Kidney epithelial cell (primary cell): ENCODE measurements around the gene TPO. TPM values are rescaled to one million over a fixed set of nuclear protein-coding genes. Genes with fewer than 3 reads are reported as not detected.

Experiments
- DNase-seq: peaks from one replicate; pipeline ENCODE4 v3.0.0-alpha.2; 2010; ENCODE audit warnings: low read depth
- H3K27me3 ChIP-seq: 2 replicates; pipeline ENCODE4 v1.6.0; 2011; ENCODE audit warnings: low read length; ENCODE audit not compliant: control insufficient read depth, insufficient read depth
- H3K36me3 ChIP-seq: 2 replicates; pipeline ENCODE4 v1.5.1; 2011; ENCODE audit warnings: low read length; ENCODE audit not compliant: control insufficient read depth, insufficient read depth
- H3K4me3 ChIP-seq: 2 replicates; pipeline ENCODE4 v1.5.1; 2011; ENCODE audit warnings: low read depth, mild to moderate bottlenecking, control low read depth, low read length
- total RNA-seq: library from RNA; depleted of rRNA; stranded (reverse); fragments of >200 nt; gene quantifications from 2 replicates; pipeline ENCODE4 v1.2.3, GENCODE V29; 2015
- TF ChIP-seq, protein P1 (sequence below): IDR thresholded peaks from 2 replicates; pipeline ENCODE4 v1.5.1; 2011; ENCODE audit warnings: mild to moderate bottlenecking, moderate library complexity, low read length, control low read depth, inconsistent platforms; ENCODE audit not compliant: insufficient read depth, poor library complexity, severe bottlenecking

The TPO gene
- total RNA-seq, 1 donor from 2014 or later, result not detected

DNA sequence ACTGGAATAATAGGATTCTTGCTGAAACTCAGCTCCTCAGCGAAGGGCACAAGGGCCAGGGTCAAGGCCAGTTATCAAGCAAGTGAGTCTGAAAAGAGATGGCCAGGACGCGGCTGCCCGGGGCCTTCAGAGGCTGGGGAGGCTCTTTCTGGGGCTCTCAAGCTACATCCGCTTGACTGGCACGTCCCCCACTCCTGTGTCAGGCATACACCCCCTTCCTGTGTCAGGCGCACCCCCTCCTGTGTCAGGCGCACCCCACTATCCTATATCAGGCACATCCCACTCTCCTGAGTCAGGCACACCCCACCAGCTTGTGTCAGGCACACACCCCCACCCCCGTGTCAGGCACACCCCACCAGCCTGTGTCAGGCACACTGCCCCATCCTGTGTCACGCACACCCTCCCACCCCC is 91.8 kb downstream of the TPO start:
- DNase-seq, result no peak
- H3K4me3 ChIP-seq, result no peak overlapping the region
- TF ChIP-seq, protein P1, sequence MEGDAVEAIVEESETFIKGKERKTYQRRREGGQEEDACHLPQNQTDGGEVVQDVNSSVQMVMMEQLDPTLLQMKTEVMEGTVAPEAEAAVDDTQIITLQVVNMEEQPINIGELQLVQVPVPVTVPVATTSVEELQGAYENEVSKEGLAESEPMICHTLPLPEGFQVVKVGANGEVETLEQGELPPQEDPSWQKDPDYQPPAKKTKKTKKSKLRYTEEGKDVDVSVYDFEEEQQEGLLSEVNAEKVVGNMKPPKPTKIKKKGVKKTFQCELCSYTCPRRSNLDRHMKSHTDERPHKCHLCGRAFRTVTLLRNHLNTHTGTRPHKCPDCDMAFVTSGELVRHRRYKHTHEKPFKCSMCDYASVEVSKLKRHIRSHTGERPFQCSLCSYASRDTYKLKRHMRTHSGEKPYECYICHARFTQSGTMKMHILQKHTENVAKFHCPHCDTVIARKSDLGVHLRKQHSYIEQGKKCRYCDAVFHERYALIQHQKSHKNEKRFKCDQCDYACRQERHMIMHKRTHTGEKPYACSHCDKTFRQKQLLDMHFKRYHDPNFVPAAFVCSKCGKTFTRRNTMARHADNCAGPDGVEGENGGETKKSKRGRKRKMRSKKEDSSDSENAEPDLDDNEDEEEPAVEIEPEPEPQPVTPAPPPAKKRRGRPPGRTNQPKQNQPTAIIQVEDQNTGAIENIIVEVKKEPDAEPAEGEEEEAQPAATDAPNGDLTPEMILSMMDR, result no peak
- H3K27me3 ChIP-seq, result no peaks in the 10 kb centered on the region
- H3K36me3 ChIP-seq, result no peaks in the 10 kb centered on the region

DNA sequence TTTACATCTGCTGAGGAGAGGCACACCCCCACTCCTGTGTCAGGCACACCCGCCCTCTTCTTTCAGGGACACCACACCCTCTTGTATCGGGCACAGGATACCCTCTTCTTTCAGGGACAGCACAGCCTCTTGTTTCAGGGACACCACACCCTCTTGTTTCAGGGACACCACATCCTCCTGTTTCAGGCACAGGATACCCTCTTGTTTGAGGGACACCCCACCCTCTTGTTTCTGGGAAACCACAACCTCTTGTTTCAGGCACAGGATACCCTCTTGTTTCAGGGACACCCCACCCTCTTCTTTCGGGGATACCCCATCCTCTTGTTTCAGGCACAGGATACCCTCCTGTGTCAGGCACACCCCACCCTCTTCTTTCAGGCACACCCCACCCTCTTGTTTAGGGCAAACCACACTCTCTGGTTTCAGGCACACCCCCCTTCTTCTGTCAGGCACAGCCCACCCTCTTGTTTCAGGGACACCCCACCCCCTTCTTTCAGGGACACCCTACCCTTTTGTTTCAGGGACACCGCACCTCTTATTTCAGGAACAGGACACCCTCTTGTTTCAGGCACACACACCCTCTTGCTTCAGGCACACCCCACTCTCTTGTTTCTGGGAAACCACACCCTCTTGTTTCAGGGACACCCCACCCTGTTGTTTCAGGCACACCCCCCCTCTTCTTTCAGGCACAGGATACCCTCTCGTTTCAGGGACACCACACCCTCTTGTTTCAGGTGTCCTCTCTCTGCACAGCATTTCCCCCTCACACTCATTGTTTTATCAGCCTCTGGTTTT is 96.2 kb downstream of the TPO start:
- TF ChIP-seq, protein P1, result no peak
- no peak for DNase-seq

DNA sequence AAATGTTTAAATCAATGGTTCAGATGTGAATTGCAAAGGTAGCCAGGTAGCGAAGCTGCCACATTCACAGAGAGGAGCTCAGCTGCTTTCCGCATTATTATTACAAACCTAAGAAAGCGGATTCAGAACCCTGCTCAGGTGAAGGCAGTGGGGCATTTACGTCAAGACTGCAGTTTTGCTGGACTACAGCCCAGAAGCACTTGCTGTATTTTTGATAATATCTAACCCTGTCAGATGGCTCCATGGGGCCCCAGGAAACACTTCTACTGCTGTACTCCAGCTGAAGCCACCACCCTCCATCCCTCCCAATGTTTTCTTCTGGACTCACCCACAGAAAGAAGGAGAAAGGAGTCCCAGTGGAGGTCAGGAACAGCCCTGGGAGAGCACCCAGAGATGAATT is 96.9 kb downstream of the TPO start:
- H3K36me3 ChIP-seq, result no peaks in the 10 kb centered on the region
- H3K27me3 ChIP-seq, result no peaks in the 10 kb centered on the region
- H3K4me3 ChIP-seq, result no peak overlapping the region
- TF ChIP-seq, protein P1, result no peak
- no peak for DNase-seq

More for the DNA sequence above, 96.2 kb downstream of the TPO start:
- Histone ChIP-seq H3K4me3 (no peak overlapping the region), H3K36me3 (no peaks in the 10 kb centered on the region), H3K27me3 (no peaks in the 10 kb centered on the region)

DNA sequence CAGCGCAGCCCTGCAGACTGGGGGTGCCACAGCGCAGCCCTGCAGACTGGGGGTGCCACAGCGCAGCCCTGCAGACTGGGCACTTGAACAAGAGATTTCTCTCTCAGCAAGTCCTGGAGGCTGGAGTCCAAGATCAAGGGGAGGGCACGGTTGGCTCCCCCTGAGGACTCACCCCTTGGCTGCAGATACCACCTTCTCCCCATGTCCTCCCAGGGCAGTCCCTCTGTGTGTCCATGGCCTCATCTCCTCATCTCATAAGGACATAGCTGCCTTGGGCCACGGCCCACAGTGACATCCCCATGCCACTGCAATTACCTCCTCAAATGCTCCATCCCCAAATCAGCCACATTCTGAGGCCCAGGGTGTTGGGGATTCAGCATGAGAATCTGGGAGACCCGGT is 98.2 kb downstream of the TPO start:
- TF ChIP-seq, protein P1, result no peak
- no peaks in the 10 kb centered on the region for H3K36me3 ChIP-seq
- DNase-seq, result no peak
- H3K4me3 ChIP-seq, result no peak overlapping the region
- H3K27me3 ChIP-seq, result no peaks in the 10 kb centered on the region

DNA sequence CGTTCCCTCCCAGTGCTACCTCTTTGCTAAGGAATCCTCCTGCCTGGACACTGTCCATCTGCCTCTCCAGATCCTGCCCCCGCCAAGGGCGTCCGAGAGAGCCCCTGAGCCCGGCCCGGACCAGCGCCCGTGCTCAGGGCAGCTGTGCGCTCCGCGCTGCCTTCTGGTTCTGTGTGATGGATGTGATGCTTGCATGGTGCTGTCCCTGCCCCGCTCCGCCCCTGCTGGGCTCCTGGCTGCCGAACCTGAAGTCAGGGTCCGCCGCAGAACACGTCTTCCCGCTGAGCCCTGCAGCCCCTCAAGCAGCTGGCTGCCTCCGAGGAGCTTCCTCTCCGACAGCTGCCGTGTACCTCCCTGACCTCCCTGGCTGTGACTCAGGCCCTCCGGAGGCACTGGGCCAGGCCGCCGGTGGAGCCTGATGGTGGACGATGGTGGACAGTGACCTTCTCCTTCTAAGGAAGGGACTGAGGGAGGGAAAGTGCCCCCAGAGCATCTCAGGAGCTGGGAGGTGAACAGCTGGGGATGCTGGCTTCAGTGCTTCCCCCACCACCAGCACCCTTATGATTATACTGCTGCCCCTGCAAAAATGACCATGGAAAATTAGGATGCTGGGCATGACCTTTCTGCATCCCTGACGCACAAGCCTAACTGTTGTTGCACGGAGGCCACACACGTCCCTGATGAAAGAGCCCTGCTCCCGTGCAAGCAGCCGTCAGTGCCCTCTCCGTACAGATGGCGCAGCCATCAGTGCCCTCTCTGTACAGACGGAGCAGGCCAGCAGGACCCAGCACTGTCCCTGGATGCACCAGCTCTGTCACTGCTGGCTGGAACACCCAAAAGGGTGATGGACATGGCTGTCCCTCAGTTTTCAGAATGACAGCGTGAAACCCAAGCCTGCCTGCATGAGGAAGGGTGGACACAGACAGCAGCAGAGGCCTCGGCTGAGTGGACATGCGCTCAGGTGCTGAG is 99.3 kb downstream of the TPO start:
- H3K27me3 ChIP-seq, result no peaks in the 10 kb centered on the region
- H3K4me3 ChIP-seq, result no peak overlapping the region
- no peak for DNase-seq
- H3K36me3 ChIP-seq, result no peaks in the 10 kb centered on the region
- TF ChIP-seq, protein P1, result no peak
